Pancreas (tissue), 10 donors: ENCODE measurements around the gene GRK5. TPM values are rescaled to one million over a fixed set of nuclear protein-coding genes. Genes with fewer than 3 reads are reported as not detected.

Experiments used
- ATAC-seq, 4 donors: fragments of 200-7000 bp; cut with Tn5 transposase; one replicate each; pipeline versions ENCODE4 v1.8.0 to v1.9.1; 2020; ENCODE audit warnings: mild to moderate bottlenecking in 4 of 4, moderate library complexity in 4 of 4
- DNase-seq, 6 donors: peaks; one replicate each; pipeline ENCODE4 v3.0.0-alpha.2; 2020
- FAIRE-seq: peaks from 2 replicates; lab custom pipeline; 2012; peaks lifted over from hg19 to GRCh38; lab: Jason Lieb, UNC
- H3K27ac ChIP-seq, 4 donors: fragments of 200-600 bp; sonication (generic); 1 replicate in 3 of 4; 2 replicates in 1 of 4; pipeline versions ENCODE4 v1.5.0 to v1.8.0; 2020
- H3K27me3 ChIP-seq, 4 donors: fragments of 200-600 bp; one replicate each; pipeline ENCODE4 v1.8.0; 2021
- H3K36me3 ChIP-seq, 3 donors: fragments of 200-600 bp; sonication (generic) in 1 of 3; one replicate each; pipeline versions ENCODE4 v1.5.0 to v1.8.0; 2020 to 2021
- H3K4me1 ChIP-seq, 3 donors: fragments of 200-600 bp; one replicate each; pipeline ENCODE4 v1.8.0; 2021
- H3K4me3 ChIP-seq, 4 donors: fragments of 200-600 bp; sonication (generic) in 2 of 4; one replicate each; pipeline versions ENCODE4 v1.5.0 to v1.8.0; 2020 to 2021
- H3K9me3 ChIP-seq, 4 donors: fragments of 200-600 bp; one replicate each; pipeline ENCODE4 v1.8.0; 2021
- WGBS, 2 donors: extraction: QIAGEN DNeasy Blood & Tissue Kit; methylation state at CpG; one replicate each; pipeline ENCODE4 v1.1.7; 2013; 5-methylcytosine and 5-hydroxymethylcytosine counted together
- intact Hi-C, 3 donors: fragments of 100-400 bp; cut with DNase I; formaldehyde crosslinking; loops; one replicate each; pipeline versions ENCODE4 v1.11.1 to v1.14.2; 2022
- polyA plus RNA-seq, 2 donors: library from polyadenylated mRNA; stranded (reverse); fragments of 200-250 nt; gene quantifications; one replicate each; pipeline ENCODE4 v1.2.3, GENCODE V29; 2013
- total RNA-seq, 6 donors: library from RNA; stranded (reverse); fragmentation: NEBNext Ultra II Directional in 4 of 6; extraction: Animal tissue kit (Norgen Biotek cat#: 25700) in 4 of 6; gene quantifications; one replicate each; pipeline versions ENCODE4 v1.2.1 to v1.2.4, GENCODE V29; 2021 to 2023
- TF ChIP-seq, protein P1 (sequence below), 4 donors: fragments of 200-600 bp; sonication (generic) in 3 of 4; IDR thresholded peaks; one replicate each; pipeline versions ENCODE4 v1.5.0 to v1.8.0; 2021; ENCODE audit warnings: antibody characterized with exemption in 4 of 4
- donor health status: healthy with polysubstance abuse.
- donor health status: DM: no; HTN: no; CAD: no; lungs with moderate emphysema.
- donor health status: DM: no; HTN: no; CAD: no.
- donor health status: control.
- donor health status: control.
- donor health status: Bipolar disorder and iron deficiency.
- donor health status: DM: yes; HTN: yes; CAD: no.
- donor health status: DM: no; HTN: no; CAD: no.
- donor health status: DM: no; HTN: no; CAD: no.
- donor health status: DM: yes; HTN: yes; CAD: no.

Gene GRK5
- total and polyA plus RNA-seq, 8 donors: 1.4 to 6.0 (median 2.5) TPM

DNA sequence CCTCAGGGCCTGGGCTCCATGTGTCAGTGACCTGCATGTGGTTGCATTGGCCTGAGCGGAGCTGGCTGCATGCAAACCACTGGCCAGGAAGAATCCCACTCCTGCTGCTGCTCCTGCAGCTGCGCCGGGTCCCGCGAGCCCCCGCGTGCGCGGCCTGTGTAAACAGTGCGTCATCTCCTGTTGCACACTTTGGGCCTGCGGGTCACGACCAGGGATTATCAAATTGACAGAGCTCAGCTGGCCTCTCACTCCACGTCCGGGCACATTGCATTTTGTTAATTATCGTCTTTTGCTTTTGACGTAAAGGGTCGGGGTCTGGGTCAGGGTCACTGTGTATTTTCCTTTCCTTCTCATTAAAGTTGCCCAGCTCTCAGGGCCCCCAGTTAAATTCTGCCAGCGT is 202.5 kb downstream of the GRK5 start:
- WGBS, 2 donors: 77 to 81% methylated on average over 18 of the region's 18 CpGs
- DNase-seq (no peak), FAIRE-seq (no peak), ATAC-seq (peak in 1 of 4 donors; percentile 30)
- no peaks in the 10 kb centered on the region for H3K36me3 ChIP-seq
- no peaks in the 10 kb centered on the region for H3K4me1 ChIP-seq
- TF ChIP-seq, protein P1, sequence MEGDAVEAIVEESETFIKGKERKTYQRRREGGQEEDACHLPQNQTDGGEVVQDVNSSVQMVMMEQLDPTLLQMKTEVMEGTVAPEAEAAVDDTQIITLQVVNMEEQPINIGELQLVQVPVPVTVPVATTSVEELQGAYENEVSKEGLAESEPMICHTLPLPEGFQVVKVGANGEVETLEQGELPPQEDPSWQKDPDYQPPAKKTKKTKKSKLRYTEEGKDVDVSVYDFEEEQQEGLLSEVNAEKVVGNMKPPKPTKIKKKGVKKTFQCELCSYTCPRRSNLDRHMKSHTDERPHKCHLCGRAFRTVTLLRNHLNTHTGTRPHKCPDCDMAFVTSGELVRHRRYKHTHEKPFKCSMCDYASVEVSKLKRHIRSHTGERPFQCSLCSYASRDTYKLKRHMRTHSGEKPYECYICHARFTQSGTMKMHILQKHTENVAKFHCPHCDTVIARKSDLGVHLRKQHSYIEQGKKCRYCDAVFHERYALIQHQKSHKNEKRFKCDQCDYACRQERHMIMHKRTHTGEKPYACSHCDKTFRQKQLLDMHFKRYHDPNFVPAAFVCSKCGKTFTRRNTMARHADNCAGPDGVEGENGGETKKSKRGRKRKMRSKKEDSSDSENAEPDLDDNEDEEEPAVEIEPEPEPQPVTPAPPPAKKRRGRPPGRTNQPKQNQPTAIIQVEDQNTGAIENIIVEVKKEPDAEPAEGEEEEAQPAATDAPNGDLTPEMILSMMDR (IDR thresholded peaks at IDR 0.05): no peak
- no peaks in the 10 kb centered on the region for H3K9me3 ChIP-seq
- intact Hi-C loops: loop anchor here in 2 of 3 donors (10.0 kb wide), 1 partner anchor 205 kb away; the partner anchor contains the start of gene GRK5 (in 2 of the 2)
- H3K27ac ChIP-seq: no peak overlapping the region
- no peak overlapping the region for H3K4me3 ChIP-seq
- H3K27me3 ChIP-seq: no peaks in the 10 kb centered on the region

DNA sequence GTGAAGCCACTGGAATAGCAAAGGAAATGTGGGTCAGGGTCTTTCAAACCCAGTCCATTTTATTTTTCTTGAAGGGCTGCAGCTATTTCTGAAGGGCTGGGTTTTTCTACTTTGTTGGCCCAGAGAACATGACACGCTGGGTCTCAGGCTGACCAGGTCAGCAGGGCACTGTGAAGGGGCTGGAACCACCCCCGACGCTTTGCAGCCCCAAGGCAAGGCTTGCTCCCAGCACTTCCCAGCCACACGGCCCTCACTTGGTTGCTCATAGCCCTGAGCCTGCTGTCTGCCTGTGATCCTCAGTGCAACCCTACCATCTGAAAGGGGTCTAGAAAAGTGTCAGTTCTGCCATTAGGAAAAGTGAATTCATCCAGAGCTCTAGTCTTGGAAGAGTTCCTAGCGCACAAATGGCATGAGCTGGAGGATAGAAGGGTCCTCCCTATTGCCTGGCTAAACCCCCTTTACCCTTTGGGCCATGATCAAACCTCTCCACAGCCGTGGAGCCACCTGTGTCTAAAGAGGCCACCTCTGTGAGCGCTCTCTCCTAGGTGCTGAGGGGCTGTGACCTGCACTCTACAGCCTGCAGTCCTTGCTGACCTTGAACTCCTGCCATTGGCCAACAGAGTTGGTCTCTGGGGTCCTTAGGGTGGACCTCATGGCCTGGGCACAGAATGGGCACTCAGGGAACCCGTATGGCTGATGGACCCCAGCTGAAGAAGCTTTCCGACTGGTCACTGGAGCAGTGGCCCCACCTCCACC is 203.2 kb downstream of the GRK5 start:
- Histone ChIP-seq H3K9me3 (no peaks in the 10 kb centered on the region), H3K27ac (no peak overlapping the region), H3K36me3 (no peaks in the 10 kb centered on the region), H3K4me3 (no peak overlapping the region), H3K4me1 (no peaks in the 10 kb centered on the region), H3K27me3 (no peaks in the 10 kb centered on the region)
- TF ChIP-seq, protein P1 (IDR thresholded peaks at IDR 0.05): no peak
- intact Hi-C loops: loop anchor here in 2 of 3 donors (10.0 kb wide), 1 partner anchor 206 kb away; the partner anchor contains the start of gene GRK5 (in 2 of the 2)
- ATAC-seq (no peak), FAIRE-seq (no peak), DNase-seq (no peak)
- 89 to 91% methylated on average over 9 of the region's 9 CpGs for WGBS, 2 donors

DNA sequence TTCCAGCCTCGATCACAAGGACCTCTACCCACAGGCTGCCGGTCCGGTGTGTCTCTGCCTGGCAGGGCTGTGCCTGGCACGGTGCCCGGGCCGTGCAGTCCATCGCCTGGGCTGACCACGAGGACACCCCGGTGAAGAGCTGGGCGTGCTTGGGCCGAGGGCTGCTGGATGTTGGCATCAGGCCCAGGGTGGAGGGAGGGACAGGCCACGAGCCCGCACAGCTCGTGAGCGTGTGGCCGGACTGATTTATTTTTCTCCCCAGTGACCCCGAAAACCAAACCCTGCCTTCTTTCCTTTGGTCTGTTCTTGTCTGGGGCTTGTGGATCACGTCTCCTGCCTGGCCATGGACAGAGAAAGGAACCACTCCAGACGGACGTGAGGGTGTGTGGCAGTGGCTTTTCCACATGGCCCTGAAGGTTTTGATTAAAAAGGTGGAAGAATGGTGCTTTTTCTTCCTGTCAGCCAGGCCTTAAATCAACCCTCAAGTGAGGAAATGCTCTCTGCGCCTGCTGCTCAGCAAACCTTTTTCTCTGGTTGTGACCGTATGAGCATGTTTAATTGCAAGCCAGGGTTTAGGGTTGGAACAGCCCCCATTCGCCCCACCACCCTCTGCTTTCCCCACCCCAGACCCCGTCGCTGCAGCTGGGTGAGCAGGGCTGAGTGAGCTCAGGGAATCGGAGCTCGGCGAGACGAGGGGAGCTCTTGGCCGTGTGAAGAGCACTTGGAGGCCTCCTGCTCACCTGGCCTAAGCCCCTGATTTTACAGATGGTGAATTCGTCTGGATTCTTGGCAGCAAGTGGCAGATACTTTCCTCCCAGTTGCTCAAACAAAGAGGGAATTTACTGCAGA is 205.1 kb downstream of the GRK5 start:
- peak in 2 of 6 donors; percentile 18 to 48 for DNase-seq
- TF ChIP-seq, protein P1 (IDR thresholded peaks at IDR 0.05): no peak
- peak in 2 of 4 donors; percentile 22 to 27 for ATAC-seq
- FAIRE-seq: no peak
- H3K36me3 ChIP-seq: no peaks in the 10 kb centered on the region
- H3K9me3 ChIP-seq: no peaks in the 10 kb centered on the region
- H3K27me3 ChIP-seq: no peaks in the 10 kb centered on the region
- intact Hi-C loops: loop anchor here in 2 of 3 donors (10.0 kb wide), 1 partner anchor 208 kb away; the partner anchor contains the start of gene GRK5 (in 2 of the 2)
- WGBS, 2 donors: 66 to 67% methylated on average over 31 of the region's 31 CpGs
- no peak overlapping the region for H3K27ac ChIP-seq
- no peak overlapping the region for H3K4me3 ChIP-seq
- no peaks in the 10 kb centered on the region for H3K4me1 ChIP-seq

DNA sequence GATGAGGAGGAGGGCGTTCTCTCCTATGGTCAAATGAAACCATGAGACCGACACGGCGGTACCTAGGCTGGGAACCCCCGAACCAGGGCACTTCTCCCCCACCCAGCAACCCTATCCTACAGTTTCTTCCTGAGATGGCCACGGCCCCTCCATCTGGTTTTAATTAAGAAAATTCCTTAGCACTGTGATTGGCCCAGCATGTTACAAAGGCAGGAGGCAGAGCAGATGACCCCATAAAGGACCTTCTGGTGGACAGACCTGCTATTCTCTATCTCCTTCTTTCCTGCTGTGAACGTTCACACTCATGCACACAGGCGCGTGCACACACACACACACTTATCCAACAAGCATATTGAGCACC is 205.7 kb downstream of the GRK5 start:
- Histone ChIP-seq H3K27me3 (no peaks in the 10 kb centered on the region), H3K27ac (no peak overlapping the region), H3K4me1 (no peaks in the 10 kb centered on the region), H3K9me3 (no peaks in the 10 kb centered on the region), H3K36me3 (no peaks in the 10 kb centered on the region), H3K4me3 (no peak overlapping the region)
- no peak for ATAC-seq
- intact Hi-C loops: loop anchor here in 2 of 3 donors (10.0 kb wide), 1 partner anchor 208 kb away; the partner anchor contains the start of gene GRK5 (in 2 of the 2)
- TF ChIP-seq, protein P1 (IDR thresholded peaks at IDR 0.05): no peak
- 84 to 88% methylated on average over 9 of the region's 9 CpGs for WGBS, 2 donors
- no peak for FAIRE-seq
- DNase-seq: no peak
